DMS 273 (cell line): ENCODE measurements around the gene C20orf96.
"Not testable (repeated sequence)": the region's sequence is repeated elsewhere in the genome, so short reads cannot be mapped to it uniquely, and the experiment has no call there.

Source experiments
- DNase-seq: peaks from one replicate; lab custom pipeline; 2025; ENCODE audit not compliant: unreplicated experiment; lab: John Stamatoyannopoulos, UW

C20orf96 gene

GRCh38 chr20:290084-290831 is at the start of gene C20orf96:
TSS of gene C20orf96 (minus strand) at chr20:290750. CDS start at chr20:290610, 140 bp downstream.
- DNase-seq: peak; percentile 97

- not testable (repeated sequence) for DNase-seq
Measured at GRCh38 chr20:336040-336439, 45.5 kb upstream of the C20orf96 start.

- no peak for DNase-seq
Measured at GRCh38 chr20:334578-334977, 44.0 kb upstream of the C20orf96 start.

- DNase-seq: peak; percentile 87
Measured at GRCh38 chr20:330233-331149, 39.9 kb upstream of the C20orf96 start.

- no peak for DNase-seq
Measured at GRCh38 chr20:329851-330232, 39.3 kb upstream of the C20orf96 start.

- DNase-seq: no peak
Measured at GRCh38 chr20:328975-329695, 38.6 kb upstream of the C20orf96 start.

- no peak for DNase-seq
Measured at GRCh38 chr20:328027-328974, 37.8 kb upstream of the C20orf96 start.

GRCh38 chr20:327186-328026 is 36.9 kb upstream of the C20orf96 start:
- peak; percentile 98 for DNase-seq

- peak; percentile 80 for DNase-seq
Measured at GRCh38 chr20:326645-327185, 36.2 kb upstream of the C20orf96 start.

GRCh38 chr20:325889-326644 is 35.5 kb upstream of the C20orf96 start:
- DNase-seq: peak; percentile 91

- peak; percentile 98 for DNase-seq
Measured at GRCh38 chr20:325045-325888, 34.7 kb upstream of the C20orf96 start, which contains the start of gene SOX12. TSS of gene SOX12 (plus strand) at chr20:325552. CDS start at chr20:325925, 373 bp downstream.

GRCh38 chr20:324177-325044 is 33.9 kb upstream of the C20orf96 start:
- DNase-seq: peak; percentile 98

GRCh38 chr20:316316-317068 is 25.9 kb upstream of the C20orf96 start:
- DNase-seq: no peak

GRCh38 chr20:313948-314347 is 23.4 kb upstream of the C20orf96 start:
- DNase-seq: no peak

GRCh38 chr20:313402-313801 is 22.9 kb upstream of the C20orf96 start:
- DNase-seq: no peak

GRCh38 chr20:312866-313265 is 22.3 kb upstream of the C20orf96 start:
- no peak for DNase-seq
